ENCODE measurements around the gene CTNNBL1.

Gene CTNNBL1

GRCh38 chr20:37758332-37758731 lies 64.5 kb downstream of the CTNNBL1 start:
- TF ChIP-seq MYC (IDR thresholded peaks at IDR 0.05; ENCODE audit: low read depth, low read length), result no peak
- peak; percentile 3 for DNase-seq (ENCODE audit: low read depth)
- H3K4me3 ChIP-seq (ENCODE audit: low read depth, low read length), result no peak overlapping the region

DNA sequence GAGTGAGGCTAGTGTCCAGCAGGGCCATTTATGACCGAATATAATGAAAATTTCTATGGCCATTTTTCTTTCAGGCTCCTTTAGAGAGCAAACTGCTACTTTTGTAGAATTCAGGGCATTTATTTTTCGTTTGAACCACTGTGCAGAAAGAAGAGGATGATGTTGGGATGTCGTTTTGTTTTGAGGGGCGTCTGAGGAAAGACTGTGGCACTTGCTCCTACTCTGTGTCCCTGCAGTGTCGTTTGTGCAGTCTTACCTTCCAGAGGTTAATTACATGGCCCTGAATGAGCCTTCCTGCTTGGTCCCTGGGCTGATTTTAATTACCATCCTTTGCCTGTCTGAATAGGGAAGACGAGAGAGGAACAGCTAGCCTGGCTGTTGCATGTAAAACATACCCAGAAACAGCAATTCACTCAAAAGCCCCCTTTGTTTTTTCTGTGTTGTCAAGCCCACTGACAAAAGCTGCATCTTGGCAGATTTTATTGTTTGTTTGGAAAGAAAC lies 65.3 kb downstream of the CTNNBL1 start:
- TF ChIP-seq POLR2A (IDR thresholded peaks at IDR 0.05; ENCODE audit: extremely low read depth, insufficient read length) (no peak), MYC (IDR thresholded peaks at IDR 0.05; ENCODE audit: low read depth, low read length) (no peak), CTCF (IDR thresholded peaks at IDR 0.05; ENCODE audit: low read depth, low read length) (no peak)
- TF ChIP-seq, protein P1, sequence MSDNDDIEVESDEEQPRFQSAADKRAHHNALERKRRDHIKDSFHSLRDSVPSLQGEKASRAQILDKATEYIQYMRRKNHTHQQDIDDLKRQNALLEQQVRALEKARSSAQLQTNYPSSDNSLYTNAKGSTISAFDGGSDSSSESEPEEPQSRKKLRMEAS (IDR thresholded peaks at IDR 0.05; ENCODE audit: low read depth, low read length), result no peak
- no peak for DNase-seq (ENCODE audit: low read depth)
- H3K4me3 ChIP-seq (ENCODE audit: low read depth, low read length), result no peak overlapping the region

- no peak for DNase-seq (ENCODE audit: low read depth)
- H3K4me3 ChIP-seq (ENCODE audit: low read depth, low read length), result no peak overlapping the region
- no peak for TF ChIP-seq CTCF (IDR thresholded peaks at IDR 0.05; ENCODE audit: low read depth, low read length)
- TF ChIP-seq POLR2A (IDR thresholded peaks at IDR 0.05; ENCODE audit: extremely low read depth, insufficient read length), result no peak
- TF ChIP-seq, protein P1 (IDR thresholded peaks at IDR 0.05; ENCODE audit: low read depth, low read length), result no peak
- TF ChIP-seq MYC (IDR thresholded peaks at IDR 0.05; ENCODE audit: low read depth, low read length), result no peak
These were observed 66.0 kb downstream of the CTNNBL1 start for GRCh38 chr20:37759761-37760209.

DNA sequence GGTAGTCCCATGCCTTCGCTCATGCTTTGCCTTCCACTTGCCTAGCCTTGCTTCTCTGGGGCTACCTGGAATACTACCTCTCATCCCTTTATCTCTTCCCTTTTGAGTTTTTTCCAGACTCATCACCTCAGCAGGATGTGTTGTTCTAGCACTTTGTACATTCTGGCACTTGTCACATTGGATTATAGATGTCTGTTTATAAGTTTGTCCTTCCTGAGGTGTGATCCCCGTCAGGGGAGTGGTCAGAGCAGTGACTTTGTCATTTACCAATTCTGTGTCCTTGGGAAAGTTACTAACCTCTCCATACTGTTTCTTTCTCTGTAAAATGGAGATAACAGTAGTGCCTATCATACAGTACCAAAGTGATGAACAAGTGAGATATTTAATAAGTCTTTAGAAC lies 66.5 kb downstream of the CTNNBL1 start:
- TF ChIP-seq MYC (IDR thresholded peaks at IDR 0.05; ENCODE audit: low read depth, low read length) (no peak), CTCF (IDR thresholded peaks at IDR 0.05; ENCODE audit: low read depth, low read length) (no peak), POLR2A (IDR thresholded peaks at IDR 0.05; ENCODE audit: extremely low read depth, insufficient read length) (no peak)
- TF ChIP-seq, protein P1 (IDR thresholded peaks at IDR 0.05; ENCODE audit: low read depth, low read length), result no peak
- H3K4me3 ChIP-seq (ENCODE audit: low read depth, low read length), result no peak overlapping the region
- DNase-seq (ENCODE audit: low read depth), result no peak

- H3K4me3 ChIP-seq (ENCODE audit: low read depth, low read length), result no peak overlapping the region
- DNase-seq (ENCODE audit: low read depth), result no peak
- TF ChIP-seq POLR2A (IDR thresholded peaks at IDR 0.05; ENCODE audit: extremely low read depth, insufficient read length) (no peak), CTCF (IDR thresholded peaks at IDR 0.05; ENCODE audit: low read depth, low read length) (no peak), MYC (IDR thresholded peaks at IDR 0.05; ENCODE audit: low read depth, low read length) (no peak)
- TF ChIP-seq, protein P1 (IDR thresholded peaks at IDR 0.05; ENCODE audit: low read depth, low read length), result no peak
These were observed 69.1 kb downstream of the CTNNBL1 start for GRCh38 chr20:37762716-37763485.

DNA sequence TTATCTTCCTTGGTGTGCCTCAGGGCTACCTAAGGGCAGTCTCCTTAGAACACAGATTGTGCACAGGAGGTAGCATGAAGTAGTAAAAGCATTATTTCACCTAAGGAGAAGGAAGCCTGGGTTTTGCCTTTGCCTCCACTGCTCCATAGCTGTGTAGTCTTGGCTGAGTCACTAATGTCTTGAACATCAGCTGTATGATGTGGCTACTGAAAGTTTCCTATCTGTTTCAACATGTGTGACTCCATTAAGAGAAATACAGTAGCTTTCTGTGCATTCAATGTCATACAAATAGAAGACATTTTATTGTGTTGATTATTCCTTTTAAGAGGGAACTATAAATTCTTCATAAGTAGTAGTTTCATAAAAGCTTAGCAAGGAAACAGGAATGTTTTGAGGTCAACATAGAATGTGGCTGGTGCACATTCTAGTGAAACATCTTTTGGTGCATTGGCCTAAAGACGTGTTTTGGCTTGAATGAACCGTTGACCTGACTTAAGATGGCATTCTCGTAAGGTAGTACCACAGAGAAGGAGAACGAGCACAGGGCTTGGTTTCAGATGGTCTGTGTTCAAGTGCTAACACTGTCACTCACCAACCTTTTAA lies 70.6 kb downstream of the CTNNBL1 start:
- no peak for DNase-seq (ENCODE audit: low read depth)
- TF ChIP-seq MYC (IDR thresholded peaks at IDR 0.05; ENCODE audit: low read depth, low read length), result no peak
- no peak overlapping the region for H3K4me3 ChIP-seq (ENCODE audit: low read depth, low read length)

All from NB4 (cell line).